ENCODE data around the gene F8.

Gene F8

GRCh38 chrX:154990496-154990895, 32.0 kb downstream of the F8 start:
- no peaks in the 10 kb centered on the region for H3K27me3 ChIP-seq (ENCODE audit: insufficient read depth, low read length)
- H3K79me2 ChIP-seq (ENCODE audit: insufficient read depth, low read length) = no peaks in the 10 kb centered on the region
- H3K9me2 ChIP-seq (ENCODE audit: low read depth, low read length) = no peaks in the 10 kb centered on the region
- H2AFZ ChIP-seq (ENCODE audit: low read length) = no peak overlapping the region
- no peaks in the 10 kb centered on the region for H3K9me3 ChIP-seq (ENCODE audit: low read length)
- no peaks in the 10 kb centered on the region for H3F3A ChIP-seq (ENCODE audit: insufficient read depth, low read length)
- no peaks in the 10 kb centered on the region for H4K20me1 ChIP-seq (ENCODE audit: insufficient read depth, low read length)
- no peaks in the 10 kb centered on the region for H3K4me1 ChIP-seq (ENCODE audit: insufficient read depth, low read length, severe bottlenecking)
- no peak overlapping the region for H3K4me3 ChIP-seq (ENCODE audit: low read depth, low read length, poor library complexity, severe bottlenecking)
- H3K36me3 ChIP-seq (ENCODE audit: insufficient read depth, low read length) = no peaks in the 10 kb centered on the region
- TF ChIP-seq CTCF (IDR thresholded peaks at IDR 0.05; ENCODE audit: low read length) = no peak
- no peak for TF ChIP-seq EZH2 (IDR thresholded peaks at IDR 0.05; ENCODE audit: borderline replicate concordance, low read length)
- no peak overlapping the region for H3K9ac ChIP-seq (ENCODE audit: low read length)
- no peak overlapping the region for H3K27ac ChIP-seq (ENCODE audit: low read depth, low read length, poor library complexity, severe bottlenecking)
- H3K4me2 ChIP-seq (ENCODE audit: low read length) = no peak overlapping the region

- H3K9me3 ChIP-seq (ENCODE audit: low read length) = no peaks in the 10 kb centered on the region
- no peaks in the 10 kb centered on the region for H3K36me3 ChIP-seq (ENCODE audit: insufficient read depth, low read length)
- no peaks in the 10 kb centered on the region for H3F3A ChIP-seq (ENCODE audit: insufficient read depth, low read length)
- H3K9ac ChIP-seq (ENCODE audit: low read length) = no peak overlapping the region
- no peaks in the 10 kb centered on the region for H3K9me2 ChIP-seq (ENCODE audit: low read depth, low read length)
- no peaks in the 10 kb centered on the region for H3K4me1 ChIP-seq (ENCODE audit: insufficient read depth, low read length, severe bottlenecking)
- no peak overlapping the region for H3K4me2 ChIP-seq (ENCODE audit: low read length)
- no peaks in the 10 kb centered on the region for H3K27me3 ChIP-seq (ENCODE audit: insufficient read depth, low read length)
- no peak for TF ChIP-seq CTCF (IDR thresholded peaks at IDR 0.05; ENCODE audit: low read length)
- no peak for TF ChIP-seq EZH2 (IDR thresholded peaks at IDR 0.05; ENCODE audit: borderline replicate concordance, low read length)
- no peak overlapping the region for H2AFZ ChIP-seq (ENCODE audit: low read length)
- H3K79me2 ChIP-seq (ENCODE audit: insufficient read depth, low read length) = no peaks in the 10 kb centered on the region
- H3K27ac ChIP-seq (ENCODE audit: low read depth, low read length, poor library complexity, severe bottlenecking) = no peak overlapping the region
- H3K4me3 ChIP-seq (ENCODE audit: low read depth, low read length, poor library complexity, severe bottlenecking) = no peak overlapping the region
- no peaks in the 10 kb centered on the region for H4K20me1 ChIP-seq (ENCODE audit: insufficient read depth, low read length)
These were observed 33.8 kb downstream of the F8 start for GRCh38 chrX:154988719-154989118.

- Histone ChIP-seq H3K4me2 (ENCODE audit: low read length) (no peak overlapping the region), H3K36me3 (ENCODE audit: insufficient read depth, low read length) (no peaks in the 10 kb centered on the region), H3K79me2 (ENCODE audit: insufficient read depth, low read length) (no peaks in the 10 kb centered on the region)
These were observed 34.6 kb downstream of the F8 start for GRCh38 chrX:154987940-154988339.

More at GRCh38 chrX:154987940-154988339, 34.6 kb downstream of the F8 start:
- Histone ChIP-seq H3K9ac (ENCODE audit: low read length) (no peak overlapping the region), H3F3A (ENCODE audit: insufficient read depth, low read length) (no peaks in the 10 kb centered on the region), H2AFZ (ENCODE audit: low read length) (no peak overlapping the region), H3K4me1 (ENCODE audit: insufficient read depth, low read length, severe bottlenecking) (no peaks in the 10 kb centered on the region), H3K4me3 (ENCODE audit: low read depth, low read length, poor library complexity, severe bottlenecking) (no peak overlapping the region), H3K27me3 (ENCODE audit: insufficient read depth, low read length) (no peaks in the 10 kb centered on the region), H3K27ac (ENCODE audit: low read depth, low read length, poor library complexity, severe bottlenecking) (no peak overlapping the region), H3K9me3 (ENCODE audit: low read length) (no peaks in the 10 kb centered on the region), H4K20me1 (ENCODE audit: insufficient read depth, low read length) (no peaks in the 10 kb centered on the region), H3K9me2 (ENCODE audit: low read depth, low read length) (no peaks in the 10 kb centered on the region)
- no peak for TF ChIP-seq EZH2 (IDR thresholded peaks at IDR 0.05; ENCODE audit: borderline replicate concordance, low read length)
- no peak for TF ChIP-seq CTCF (IDR thresholded peaks at IDR 0.05; ENCODE audit: low read length)
